NK-92 (cell line): ENCODE measurements around the gene CARD10.

Source experiments
- DNase-seq: peaks from one replicate; lab custom pipeline; 2025; ENCODE audit not compliant: unreplicated experiment; lab: John Stamatoyannopoulos, UW

The CARD10 gene

DNA sequence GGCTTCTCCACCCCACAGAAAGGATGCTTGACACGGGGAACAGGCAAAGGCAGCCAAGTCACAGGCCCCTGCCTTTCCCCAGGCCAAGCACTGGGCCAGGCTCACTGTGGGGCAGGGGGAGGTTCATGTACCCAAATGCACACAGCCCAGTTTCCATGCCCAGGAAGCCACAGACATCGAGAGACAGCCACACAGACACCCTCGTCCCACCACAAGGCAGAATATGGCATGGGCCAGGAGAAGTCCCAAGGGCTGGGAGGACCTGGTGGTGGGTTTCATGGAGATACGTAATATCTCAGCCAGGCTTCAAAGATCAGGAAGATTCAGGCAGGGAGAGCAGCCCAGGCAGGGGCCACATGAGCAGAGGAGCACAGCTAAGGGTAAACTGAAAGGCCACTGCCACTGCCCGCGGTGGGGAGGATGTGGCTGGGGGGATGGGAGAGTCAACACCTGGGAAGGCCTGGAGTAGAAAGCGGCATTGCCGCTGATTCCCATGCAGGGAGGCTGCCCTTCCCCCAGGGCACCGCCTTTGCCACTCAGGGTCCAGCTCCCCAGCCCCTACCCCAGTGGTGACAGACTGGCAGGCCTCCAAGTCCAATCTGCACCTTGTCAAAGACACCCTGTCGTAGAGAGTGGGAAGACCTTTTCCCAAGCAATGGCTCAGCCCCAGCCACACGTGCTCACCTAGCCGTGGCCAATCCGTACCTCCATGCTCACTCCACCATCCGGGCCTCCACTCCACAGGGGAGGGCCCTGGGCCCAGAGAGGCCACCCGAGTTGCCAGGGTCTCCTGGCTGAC, 30.7 kb downstream of the CARD10 start:
- DNase-seq, result no peak

DNA sequence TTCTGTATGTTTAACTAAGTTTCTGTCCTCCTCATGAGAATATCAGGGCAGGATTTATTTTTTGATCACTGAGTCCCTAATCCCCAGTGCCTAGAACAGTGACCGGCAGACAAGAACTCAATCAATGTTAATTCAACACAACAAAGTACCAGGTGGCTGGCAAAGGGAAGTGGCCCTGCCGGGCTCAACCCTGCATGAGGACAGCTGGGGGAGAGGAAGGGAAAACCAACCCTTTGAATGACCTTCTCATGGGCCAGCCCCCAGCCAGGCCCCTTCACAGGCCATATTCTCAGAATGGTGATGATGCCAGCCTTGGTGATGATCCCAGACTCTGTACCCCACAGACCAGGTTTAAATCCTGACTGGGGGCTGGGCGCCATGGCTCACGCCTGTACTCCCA, 31.6 kb downstream of the CARD10 start:
- no peak for DNase-seq

- DNase-seq, result no peak
Measured at GRCh38 chr22:37487129-37487528, 32.1 kb downstream of the CARD10 start.

DNA sequence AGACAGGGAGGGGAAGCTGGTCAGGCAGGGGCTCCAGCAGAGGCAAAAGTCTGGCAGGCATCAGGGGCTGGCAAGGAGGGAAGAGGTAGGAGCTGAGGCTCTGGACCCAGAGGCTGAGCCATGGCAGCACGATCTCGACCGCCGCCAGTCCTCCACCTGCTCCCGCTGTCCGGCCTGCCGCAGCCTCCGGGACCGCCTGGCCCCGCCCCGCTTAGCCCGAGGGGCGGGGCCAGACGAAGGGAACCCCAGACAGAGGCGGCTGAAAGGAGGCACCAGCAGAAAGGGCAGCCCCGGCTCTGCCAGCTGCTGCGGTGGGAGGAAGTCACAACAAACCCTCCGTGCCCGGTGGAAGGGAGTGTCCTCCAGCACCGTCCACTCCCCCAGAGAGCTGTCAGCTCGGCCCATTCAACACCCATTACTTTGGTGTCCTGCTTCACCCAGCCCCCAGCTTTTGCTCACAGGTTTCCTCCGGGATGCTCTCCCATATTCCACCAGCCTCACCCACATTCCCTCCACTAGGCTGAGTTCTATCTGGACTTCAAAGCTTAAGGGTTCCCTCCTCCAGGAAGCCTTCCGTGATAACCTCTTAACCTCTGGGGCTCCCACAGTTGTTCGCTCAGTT, 32.9 kb downstream of the CARD10 start, which contains the start of gene MFNG:
Gene MFNG, minus strand, starts transcription at position 161 of the 622 bp plus-strand sequence. CDS start 207 bp downstream, outside the sequence.
- DNase-seq, result no peak

- no peak for DNase-seq
Measured at GRCh38 chr22:37485395-37486223, 33.6 kb downstream of the CARD10 start.

- DNase-seq, result peak; percentile 17
Measured at GRCh38 chr22:37484480-37485394, 34.5 kb downstream of the CARD10 start.

- DNase-seq, result no peak
Measured at GRCh38 chr22:37483050-37483449, 36.2 kb downstream of the CARD10 start.

DNA sequence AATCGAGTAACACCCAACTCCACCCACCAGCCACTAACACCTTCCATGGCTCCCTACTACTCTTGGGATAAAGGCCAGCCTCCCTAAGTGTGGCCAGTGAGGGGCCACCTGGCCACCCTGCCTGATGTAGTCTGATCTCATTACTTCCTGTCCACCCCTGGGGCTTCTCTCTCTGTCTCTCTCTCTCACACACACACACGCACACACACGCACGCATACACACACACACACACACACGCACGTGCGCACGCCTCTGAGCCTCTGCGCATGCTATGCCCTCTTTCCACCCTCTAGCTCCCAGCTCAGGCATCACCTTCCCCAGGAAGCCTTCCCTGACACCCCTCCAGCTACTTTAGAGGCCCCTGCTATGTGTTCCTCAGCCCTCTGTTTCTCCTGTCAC, 37.0 kb downstream of the CARD10 start:
- DNase-seq, result no peak

DNA sequence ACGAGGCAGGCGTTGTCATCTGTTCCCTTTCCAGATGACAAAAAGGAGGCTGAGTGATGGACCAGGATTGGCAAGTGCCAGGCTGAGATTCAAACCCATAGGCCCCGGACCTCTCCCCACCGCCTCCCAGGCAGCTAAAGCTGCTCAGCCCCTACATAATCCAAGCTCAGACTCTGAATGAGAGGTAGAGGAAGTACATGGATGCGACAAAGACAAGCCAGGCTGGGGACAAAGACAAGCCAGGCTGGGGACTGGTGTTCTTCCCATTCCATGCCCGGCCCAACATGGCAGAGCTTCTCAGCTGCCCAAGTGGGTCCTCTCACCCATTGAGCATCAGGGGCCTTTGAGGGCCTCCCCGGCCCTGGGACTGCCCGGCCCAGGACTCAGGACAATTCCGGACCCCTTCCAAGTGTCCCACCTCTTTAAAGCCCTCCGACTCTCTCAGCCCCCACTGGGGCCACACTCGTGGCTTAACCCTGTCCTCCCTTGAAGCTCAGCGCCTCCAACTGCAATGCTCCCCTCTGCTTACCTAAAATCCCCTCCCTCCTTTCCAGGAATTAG, 37.8 kb downstream of the CARD10 start:
- no peak for DNase-seq

DNA sequence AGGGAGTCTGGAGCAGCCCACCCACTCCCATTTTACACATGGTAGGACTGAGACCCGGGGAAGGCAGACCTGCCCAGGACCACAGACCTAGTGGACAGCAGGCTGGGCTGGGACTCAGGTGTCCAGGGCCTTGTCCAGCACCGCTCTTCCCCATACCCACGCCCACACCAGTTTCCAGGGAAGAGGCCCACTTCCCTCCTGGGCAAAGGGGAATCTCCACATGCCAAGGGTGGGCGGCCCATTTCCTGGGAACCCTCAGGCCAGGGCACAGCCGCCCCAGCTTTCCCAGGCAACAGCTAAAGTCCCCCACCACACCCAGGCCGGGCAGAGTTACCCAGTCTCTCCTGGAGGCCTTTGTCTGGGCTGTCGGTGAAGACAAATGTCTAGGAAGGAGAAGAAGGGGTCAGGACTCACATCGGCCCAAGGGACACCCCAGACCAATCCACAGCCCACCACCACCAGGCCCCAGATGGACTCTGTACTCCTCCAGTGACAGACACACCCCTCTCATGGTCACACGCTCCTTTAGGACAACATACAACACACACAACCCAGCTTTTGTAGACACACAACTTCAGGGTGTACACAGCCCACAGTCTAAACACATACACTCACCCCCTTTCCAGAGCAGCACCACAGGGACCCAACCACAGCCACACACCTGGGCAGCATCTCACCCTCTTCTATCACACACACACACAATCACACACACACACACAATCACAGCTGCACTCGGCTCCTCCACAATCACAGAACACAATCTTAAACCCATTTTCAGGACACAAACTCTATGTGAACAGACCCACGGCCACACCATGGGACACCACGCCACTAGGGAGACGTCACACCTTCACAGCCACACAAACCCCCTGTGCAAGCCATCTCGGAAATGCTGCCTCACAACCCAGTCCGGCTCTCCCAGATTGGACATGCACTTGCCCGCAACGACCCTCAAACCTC, 38.5 kb downstream of the CARD10 start:
- no peak for DNase-seq

DNA sequence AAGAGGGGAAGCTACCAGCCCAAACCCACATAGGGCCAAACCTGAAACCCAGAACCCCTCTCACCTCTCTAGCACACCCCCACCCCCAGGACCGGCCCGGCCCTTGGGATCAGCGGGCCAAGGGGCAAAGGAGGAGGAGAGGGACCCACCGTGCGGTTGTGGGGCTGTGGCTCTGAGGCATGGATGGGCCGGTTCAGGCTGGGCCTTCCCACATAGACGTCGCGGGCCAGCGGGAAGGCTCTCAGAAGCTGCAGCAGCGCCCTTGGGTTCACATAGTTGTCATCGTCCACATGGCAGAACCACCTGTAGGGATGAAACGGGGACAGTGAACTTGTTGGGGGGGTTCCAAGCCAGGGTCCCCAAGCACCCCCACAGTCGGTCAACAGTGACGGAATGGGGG, 40.0 kb downstream of the CARD10 start:
- no peak for DNase-seq

GRCh38 chr22:37476389-37477329, 42.6 kb downstream of the CARD10 start:
- DNase-seq, result no peak

DNA sequence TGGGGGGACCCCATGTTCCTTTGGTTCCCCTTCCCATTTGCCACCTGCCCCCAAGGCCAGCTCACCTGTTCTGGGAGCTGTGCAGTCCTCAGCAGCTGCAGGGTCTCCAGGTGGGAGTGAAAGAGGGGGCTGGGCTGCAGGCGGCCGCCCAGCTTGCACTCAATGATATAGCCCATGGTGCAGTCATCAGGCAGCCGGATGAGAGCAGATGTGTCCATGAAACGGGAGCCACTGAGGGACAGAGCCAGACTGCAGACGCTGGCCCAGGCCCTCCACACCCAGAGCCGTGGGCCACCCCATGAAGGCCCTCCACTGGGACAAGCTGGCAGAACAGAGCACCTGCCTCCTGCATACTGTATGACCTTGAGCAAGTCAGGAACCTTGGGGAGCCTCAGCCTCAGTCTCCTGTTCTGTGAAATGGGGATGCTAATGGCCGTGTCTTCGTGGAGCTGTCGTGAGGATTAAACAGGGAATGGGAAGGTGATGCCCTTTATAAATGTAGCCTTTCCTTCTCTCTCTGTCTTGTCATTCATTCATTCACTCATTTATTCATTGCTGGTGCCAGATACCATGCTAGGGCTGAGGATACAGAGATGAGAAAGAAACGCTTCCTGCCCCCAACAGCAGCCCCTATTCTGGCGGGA, 44.6 kb downstream of the CARD10 start:
- no peak for DNase-seq

GRCh38 chr22:37473437-37473946, 45.7 kb downstream of the CARD10 start:
- DNase-seq, result no peak

- DNase-seq, result no peak
Measured at GRCh38 chr22:37472418-37473006, 46.7 kb downstream of the CARD10 start.

- no peak for DNase-seq
Measured at GRCh38 chr22:37471727-37472417, 47.3 kb downstream of the CARD10 start.
